Activated CD8-positive, alpha-beta memory T cell treated with anti-CD3 and anti-CD28 coated beads for 24 hours (primary cell): Measurements from ENCODE around the gene CYP26B1.

Experiments
- DNase-seq: peaks from one replicate; pipeline ENCODE4 v3.0.0-alpha.2; 2020

The CYP26B1 gene

GRCh38 chr2:72128059-72128842, 19.4 kb downstream of the CYP26B1 start:
- peak; percentile 30 for DNase-seq

- peak; percentile 41 for DNase-seq
Observed at GRCh38 chr2:72127401-72128058, 20.1 kb downstream of the CYP26B1 start.

- DNase-seq, result peak; percentile 26
Observed at GRCh38 chr2:72126186-72127100, 21.2 kb downstream of the CYP26B1 start.

- no peak for DNase-seq
Observed at GRCh38 chr2:72124376-72124775, 23.3 kb downstream of the CYP26B1 start.

GRCh38 chr2:72121153-72121552, 26.5 kb downstream of the CYP26B1 start:
- no peak for DNase-seq

GRCh38 chr2:72118951-72119350, 28.7 kb downstream of the CYP26B1 start:
- no peak for DNase-seq

GRCh38 chr2:72118386-72118785, 29.3 kb downstream of the CYP26B1 start:
- DNase-seq, result no peak

- no peak for DNase-seq
Observed at GRCh38 chr2:72117718-72118117, 29.9 kb downstream of the CYP26B1 start.

- no peak for DNase-seq
Observed at GRCh38 chr2:72117029-72117428, 30.6 kb downstream of the CYP26B1 start.

GRCh38 chr2:72116081-72116533, 31.6 kb downstream of the CYP26B1 start:
- DNase-seq, result no peak

GRCh38 chr2:72115110-72116080, 32.3 kb downstream of the CYP26B1 start:
- no peak for DNase-seq

- no peak for DNase-seq
Observed at GRCh38 chr2:72114693-72115051, 33.0 kb downstream of the CYP26B1 start.

- no peak for DNase-seq
Observed at GRCh38 chr2:72113847-72114692, 33.6 kb downstream of the CYP26B1 start.

- DNase-seq, result no peak
Observed at GRCh38 chr2:72112981-72113846, 34.4 kb downstream of the CYP26B1 start.

GRCh38 chr2:72112401-72112800, 35.3 kb downstream of the CYP26B1 start:
- DNase-seq, result no peak

- no peak for DNase-seq
Observed at GRCh38 chr2:72111061-72111460, 36.6 kb downstream of the CYP26B1 start.

- no peak for DNase-seq
Observed at GRCh38 chr2:72109904-72110303, 37.8 kb downstream of the CYP26B1 start.

GRCh38 chr2:72109291-72109690, 38.4 kb downstream of the CYP26B1 start:
- DNase-seq, result no peak

- no peak for DNase-seq
Observed at GRCh38 chr2:72108121-72108520, 39.5 kb downstream of the CYP26B1 start.

- DNase-seq, result no peak
Observed at GRCh38 chr2:72106978-72107377, 40.7 kb downstream of the CYP26B1 start.
